IPS DF 4.7 (cell line): ENCODE data around the gene FRMPD1.
"Not testable (repeated sequence)": the region's sequence is repeated elsewhere in the genome, so short reads cannot be mapped to it uniquely, and the experiment has no call there.

Experiments
- DNase-seq: peaks from one replicate; pipeline ENCODE4 v3.0.0-alpha.2; 2013; ENCODE audit warnings: low spot score; ENCODE audit errors: extremely low read depth

The FRMPD1 gene

GRCh38 chr9:37650873-37651768 is at the start of gene FRMPD1:
Gene FRMPD1 (plus strand): TSS chr9:37650954. CDS start chr9:37692642, 41,688 bp downstream.
- no peak for DNase-seq

- not testable (repeated sequence) for DNase-seq
Observed at GRCh38 chr9:37602061-37602460, 48.7 kb upstream of the FRMPD1 start.

DNA sequence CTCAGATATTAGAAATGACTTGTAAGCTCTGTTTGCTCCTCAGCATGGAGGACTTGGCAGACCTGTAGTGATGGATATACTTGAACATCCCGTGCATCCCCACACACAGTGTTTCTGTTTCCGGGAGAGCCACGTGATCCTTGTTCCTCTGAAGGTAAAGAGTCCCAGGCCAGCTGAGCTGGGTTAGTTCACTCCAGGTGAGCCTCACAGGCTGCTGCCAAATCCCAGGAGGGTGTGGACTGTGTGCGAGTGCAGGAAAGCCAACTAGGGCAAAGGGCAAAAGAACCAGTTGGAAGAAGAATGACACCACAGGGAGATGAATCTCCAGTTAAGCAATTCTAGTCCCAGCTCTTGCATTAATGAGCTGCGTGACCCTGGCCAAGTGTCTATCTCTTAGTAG is 47.9 kb upstream of the FRMPD1 start:
- DNase-seq, result no peak

DNA sequence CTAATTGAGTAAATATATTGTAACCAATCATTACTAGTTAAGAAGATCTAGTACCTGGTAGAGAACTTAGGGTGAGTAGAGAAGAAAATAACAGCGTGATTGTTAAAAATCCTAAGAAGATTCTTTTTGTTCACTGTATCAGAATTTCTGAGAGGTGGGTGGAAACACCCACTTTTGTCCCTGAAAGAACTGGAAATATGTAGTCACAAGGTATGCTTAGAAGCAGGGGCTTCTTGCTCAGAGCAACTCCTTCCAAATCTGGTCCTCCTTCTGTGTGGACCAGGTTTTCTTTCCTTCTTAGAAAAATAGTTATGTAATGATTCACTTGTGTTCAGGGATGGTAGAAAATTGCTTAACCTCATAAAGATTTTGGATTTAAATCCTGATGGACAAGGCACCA is 46.5 kb upstream of the FRMPD1 start:
- no peak for DNase-seq

GRCh38 chr9:37608250-37608649 is 42.5 kb upstream of the FRMPD1 start:
- no peak for DNase-seq

- DNase-seq, result no peak
Observed at GRCh38 chr9:37609735-37610397, 40.9 kb upstream of the FRMPD1 start.

GRCh38 chr9:37611014-37611413 is 39.7 kb upstream of the FRMPD1 start:
- DNase-seq, result no peak

GRCh38 chr9:37611961-37612360 is 38.8 kb upstream of the FRMPD1 start:
- DNase-seq, result no peak

- DNase-seq, result no peak
Observed at GRCh38 chr9:37617161-37617560, 33.6 kb upstream of the FRMPD1 start.

- DNase-seq, result no peak
Observed at GRCh38 chr9:37617832-37618231, 32.9 kb upstream of the FRMPD1 start.

DNA sequence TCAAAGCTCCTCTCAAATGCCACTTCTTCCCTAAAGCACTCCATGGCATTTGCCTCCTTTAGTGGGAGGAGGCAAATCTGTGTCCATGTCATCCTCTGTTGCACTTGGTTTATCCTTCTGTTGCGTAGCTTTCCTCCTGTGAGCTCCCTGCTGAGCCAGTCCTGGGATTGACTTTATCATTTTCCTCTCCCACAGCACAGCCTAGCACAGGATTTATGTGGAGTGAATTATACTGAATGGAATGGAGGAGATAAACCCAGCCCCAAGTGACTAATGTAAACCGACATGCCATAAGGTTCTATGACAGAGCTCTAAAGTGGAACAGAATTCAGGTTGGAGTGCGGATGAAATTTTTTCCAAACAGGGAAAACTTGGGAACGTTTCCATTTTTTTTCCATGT is 31.9 kb upstream of the FRMPD1 start:
- DNase-seq, result no peak

- DNase-seq, result no peak
Observed at GRCh38 chr9:37619806-37620205, 30.9 kb upstream of the FRMPD1 start.

- no peak for DNase-seq
Observed at GRCh38 chr9:37620396-37620795, 30.4 kb upstream of the FRMPD1 start.

- DNase-seq, result no peak
Observed at GRCh38 chr9:37621273-37622121, 29.3 kb upstream of the FRMPD1 start.

DNA sequence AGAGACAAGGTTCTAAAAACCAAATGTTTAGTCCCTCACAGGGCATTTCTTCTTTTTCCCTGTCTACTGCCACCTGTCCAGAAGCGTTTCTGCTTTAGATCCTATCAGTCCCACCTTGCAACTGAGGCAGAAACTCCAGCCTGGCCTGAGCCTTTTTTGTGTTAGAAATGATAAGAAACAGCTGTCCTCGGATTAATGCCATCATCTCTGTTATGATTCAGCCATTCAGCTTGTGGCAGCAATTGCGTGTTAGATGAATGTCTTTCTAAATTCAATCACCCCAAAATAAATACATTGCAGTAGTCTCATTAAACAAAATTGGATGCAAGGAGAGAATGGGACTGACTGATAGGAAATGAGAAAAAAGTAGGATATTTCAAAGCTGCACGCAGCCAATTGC is 28.3 kb upstream of the FRMPD1 start:
- no peak for DNase-seq

GRCh38 chr9:37623267-37623666 is 27.5 kb upstream of the FRMPD1 start:
- DNase-seq, result no peak

DNA sequence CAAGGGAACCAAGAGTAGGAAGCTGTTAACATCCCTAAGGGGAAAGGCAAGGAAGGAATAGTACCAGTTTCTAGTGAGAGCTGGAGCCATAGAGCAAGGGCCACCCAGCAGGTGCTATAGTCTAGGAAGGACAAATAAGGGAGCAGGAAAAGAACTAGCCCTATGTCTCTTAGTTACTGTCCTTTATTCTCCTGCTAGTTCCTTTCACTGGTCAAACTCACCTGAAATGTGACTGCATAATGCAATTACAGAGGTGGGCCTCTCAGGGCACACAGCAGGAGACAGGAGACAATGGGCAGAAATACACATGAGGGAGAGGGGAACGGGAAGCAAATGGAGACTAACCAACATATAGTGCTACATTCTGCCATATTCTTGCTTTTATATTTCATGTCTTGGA is 26.7 kb upstream of the FRMPD1 start:
- no peak for DNase-seq

- DNase-seq, result no peak
Observed at GRCh38 chr9:37625036-37625757, 25.6 kb upstream of the FRMPD1 start.

DNA sequence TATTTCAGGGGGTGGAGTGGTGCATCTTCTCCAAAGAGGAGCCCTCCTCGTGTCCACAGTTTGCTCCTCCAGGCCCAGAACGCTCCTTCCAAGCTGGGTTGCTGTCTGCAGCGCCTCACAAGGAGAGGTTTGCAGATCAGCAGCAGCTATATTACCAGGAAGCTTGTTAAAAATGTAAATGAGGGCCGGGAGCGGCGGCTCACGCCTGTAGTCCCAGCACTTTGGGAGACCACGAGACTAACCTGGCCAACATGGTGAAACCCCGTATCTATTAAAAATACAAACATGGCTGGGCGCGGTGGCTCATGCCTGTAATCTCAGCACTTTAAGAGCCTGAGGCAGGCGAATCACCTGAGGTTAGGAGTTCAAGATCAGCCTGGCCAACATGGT is 25.0 kb upstream of the FRMPD1 start:
- no peak for DNase-seq

GRCh38 chr9:37626708-37627292 is 24.0 kb upstream of the FRMPD1 start:
- no peak for DNase-seq

DNA sequence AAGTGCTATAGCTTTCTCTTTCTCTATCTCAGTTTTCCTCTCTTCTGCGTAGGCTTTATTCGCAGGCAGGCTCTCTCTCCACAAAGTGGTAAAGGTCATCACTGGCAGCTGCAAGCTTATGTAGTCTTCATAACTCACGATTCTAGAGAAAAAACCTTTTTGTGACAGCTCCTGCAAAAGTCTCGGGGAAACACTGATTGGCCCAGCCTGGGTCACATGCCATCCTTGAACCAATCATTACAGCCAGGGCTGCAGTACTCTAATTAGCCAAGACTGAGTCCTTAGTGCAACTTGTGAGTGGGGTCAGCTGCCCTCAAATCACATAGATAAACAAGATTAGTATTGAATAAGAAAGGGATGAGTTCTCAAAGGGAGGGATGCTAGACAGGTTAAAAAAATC is 18.3 kb upstream of the FRMPD1 start:
- no peak for DNase-seq
